NCI-H446 treated with DMSO at 0.1 percent for 48 hours (cell line): Measurements from ENCODE around the gene UTP11.
"Not testable (repeated sequence)": the region's sequence is repeated elsewhere in the genome, so short reads cannot be mapped to it uniquely, and the experiment has no call there.

Experiments
- DNase-seq: peaks from one replicate; lab custom pipeline; 2025; lab: John Stamatoyannopoulos, UW

The UTP11 gene

GRCh38 chr1:38027201-38028104 is 14.9 kb downstream of the UTP11 start:
- DNase-seq: no peak

GRCh38 chr1:38028105-38028591 is 15.6 kb downstream of the UTP11 start:
- no peak for DNase-seq

GRCh38 chr1:38028671-38029070 is 16.1 kb downstream of the UTP11 start:
- no peak for DNase-seq

GRCh38 chr1:38029081-38029681 is 16.6 kb downstream of the UTP11 start:
- peak; percentile 49 for DNase-seq

- DNase-seq: no peak
These were observed 17.4 kb downstream of the UTP11 start for GRCh38 chr1:38029685-38030511.

- no peak for DNase-seq
These were observed 18.3 kb downstream of the UTP11 start for GRCh38 chr1:38030596-38031512.

- DNase-seq: no peak
These were observed 19.0 kb downstream of the UTP11 start for GRCh38 chr1:38031513-38031866.

GRCh38 chr1:38032992-38033391 is 20.5 kb downstream of the UTP11 start:
- DNase-seq: not testable (repeated sequence)

GRCh38 chr1:38034871-38035270 is 22.3 kb downstream of the UTP11 start:
- no peak for DNase-seq

- DNase-seq: no peak
These were observed 24.8 kb downstream of the UTP11 start for GRCh38 chr1:38037221-38037939.

GRCh38 chr1:38038861-38039260 is 26.3 kb downstream of the UTP11 start:
- DNase-seq: no peak

GRCh38 chr1:38039331-38040088 is 27.0 kb downstream of the UTP11 start:
- no peak for DNase-seq

GRCh38 chr1:38041936-38042834 is 29.7 kb downstream of the UTP11 start:
- no peak for DNase-seq

GRCh38 chr1:38043036-38043747 is 30.7 kb downstream of the UTP11 start:
- no peak for DNase-seq

- DNase-seq: no peak
These were observed 32.0 kb downstream of the UTP11 start for GRCh38 chr1:38044221-38045215.

- no peak for DNase-seq
These were observed 33.1 kb downstream of the UTP11 start for GRCh38 chr1:38045401-38046332.
